Measurements from ENCODE around the gene CACNA1I. TPM values are rescaled to one million over a fixed set of nuclear protein-coding genes. Genes with fewer than 3 reads are reported as not detected.

The CACNA1I gene
- polyA plus RNA-seq, 3 donors = 0.04 TPM; not detected in 2

GRCh38 chr22:39600491-39601179 lies 30.1 kb downstream of the CACNA1I start:
- WGBS (ENCODE audit: insufficient coverage) = 78% methylated on average over 12 of the region's 18 CpGs
- peaks cover 4 to 12% (median 10%) of the 10 kb centered on the region in 7 donors for H3K9me3 Mint-ChIP-seq
- H3K27ac Mint-ChIP-seq = no peak overlapping the region
- Histone ChIP-seq H3K9me3 (replicated peaks in 1 of 2; ENCODE audit: control insufficient read depth in 1 of 2, insufficient read depth in 1 of 2, low read length in 2 of 2) (no peaks in the 10 kb centered on the region), H3K27ac (ENCODE audit: low read depth in 1 of 2, low read length in 2 of 2) (no peak overlapping the region), H4K20me1 (ENCODE audit: insufficient read depth, low read length) (no peaks in the 10 kb centered on the region), H3K36me3 (replicated peaks in 1 of 2; ENCODE audit: control insufficient read depth in 1 of 2, insufficient read depth in 2 of 2, low read length in 2 of 2) (no peaks in the 10 kb centered on the region), H3K4me3 (replicated peaks in 1 of 3; ENCODE audit: low read depth in 2 of 3, low read length in 3 of 3) (no peak overlapping the region), H2AFZ (ENCODE audit: insufficient read depth, low read depth, low read length, poor library complexity, severe bottlenecking) (no peak overlapping the region), H3K4me1 (ENCODE audit: control insufficient read depth in 1 of 2, insufficient read depth in 2 of 2, low read length in 2 of 2) (no peaks in the 10 kb centered on the region), H3K9ac (ENCODE audit: insufficient read depth, low read length, poor library complexity, severe bottlenecking) (no peak overlapping the region), H3K4me2 (replicated peaks; ENCODE audit: extremely low read depth, low read length, poor library complexity, severe bottlenecking) (no peak overlapping the region), H3K79me2 (ENCODE audit: insufficient read depth, low read length) (no peaks in the 10 kb centered on the region), H3K27me3 (ENCODE audit: control insufficient read depth in 2 of 2, insufficient read depth in 2 of 2, low read length in 2 of 2) (peaks cover 0 to 24% of the 10 kb centered on the region in 2 donors)
- intact Hi-C loops (cut with micrococcal nuclease) = no loop called here
- no peak for TF ChIP-seq CTCF (IDR thresholded peaks at IDR 0.05)
- peaks cover 18 to 38% (median 34%) of the 10 kb centered on the region in 3 donors for H3K27me3 Mint-ChIP-seq (ENCODE audit: low read depth in 3 of 3)
- DNase-seq = no peak
- no peak overlapping the region for H3K4me3 Mint-ChIP-seq
- H3K4me1 Mint-ChIP-seq = peaks cover 9% of the 10 kb centered on the region
- peaks cover 0 to 3% of the 10 kb centered on the region in 2 donors for H3K36me3 Mint-ChIP-seq

GRCh38 chr22:39601180-39601535 lies 30.6 kb downstream of the CACNA1I start:
- no peaks in the 10 kb centered on the region for H3K4me1 ChIP-seq (ENCODE audit: control insufficient read depth in 1 of 2, insufficient read depth in 2 of 2, low read length in 2 of 2)
- H3K9me3 ChIP-seq (replicated peaks in 1 of 2; ENCODE audit: control insufficient read depth in 1 of 2, insufficient read depth in 1 of 2, low read length in 2 of 2) = no peaks in the 10 kb centered on the region
- no peak for TF ChIP-seq CTCF (IDR thresholded peaks at IDR 0.05)
- intact Hi-C loops (cut with micrococcal nuclease) = no loop called here
- no peak overlapping the region for H2AFZ ChIP-seq (ENCODE audit: insufficient read depth, low read depth, low read length, poor library complexity, severe bottlenecking)
- peaks cover 18 to 37% (median 37%) of the 10 kb centered on the region in 3 donors for H3K27me3 Mint-ChIP-seq (ENCODE audit: low read depth in 3 of 3)
- H3K27me3 ChIP-seq (ENCODE audit: control insufficient read depth in 2 of 2, insufficient read depth in 2 of 2, low read length in 2 of 2) = peaks cover 0 to 24% of the 10 kb centered on the region in 2 donors
- 49% methylated on average over 7 of the region's 9 CpGs for WGBS (ENCODE audit: insufficient coverage)
- H3K4me1 Mint-ChIP-seq = peaks cover 9% of the 10 kb centered on the region
- no peak for DNase-seq
- H3K9ac ChIP-seq (ENCODE audit: insufficient read depth, low read length, poor library complexity, severe bottlenecking) = no peak overlapping the region
- no peaks in the 10 kb centered on the region for H3K79me2 ChIP-seq (ENCODE audit: insufficient read depth, low read length)
- no peaks in the 10 kb centered on the region for H4K20me1 ChIP-seq (ENCODE audit: insufficient read depth, low read length)
- peak overlapping the region in 1 of 7 donors; percentile 18 for H3K27ac Mint-ChIP-seq
- H3K36me3 ChIP-seq (replicated peaks in 1 of 2; ENCODE audit: control insufficient read depth in 1 of 2, insufficient read depth in 2 of 2, low read length in 2 of 2) = no peaks in the 10 kb centered on the region
- H3K4me3 Mint-ChIP-seq = no peak overlapping the region
- H3K4me3 ChIP-seq (replicated peaks in 1 of 3; ENCODE audit: low read depth in 2 of 3, low read length in 3 of 3) = no peak overlapping the region
- peaks cover 4 to 12% (median 10%) of the 10 kb centered on the region in 7 donors for H3K9me3 Mint-ChIP-seq
- peaks cover 0 to 3% of the 10 kb centered on the region in 2 donors for H3K36me3 Mint-ChIP-seq
- H3K27ac ChIP-seq (ENCODE audit: low read depth in 1 of 2, low read length in 2 of 2) = no peak overlapping the region
- H3K4me2 ChIP-seq (replicated peaks; ENCODE audit: extremely low read depth, low read length, poor library complexity, severe bottlenecking) = no peak overlapping the region
